Esophagus muscularis mucosa (tissue), 4 donors: ENCODE data around the gene DGKG. TPM values are rescaled to one million over a fixed set of nuclear protein-coding genes. Genes with fewer than 3 reads are reported as not detected.

Source experiments
- DNase-seq: peaks from one replicate; pipeline ENCODE4 v3.0.0-alpha.2; 2017; ENCODE audit errors: extremely low spot score
- H3K27ac ChIP-seq, 4 donors: fragments of 200-600 bp; sonication (generic); replicated peaks in 1 of 4; 1 replicate in 3 of 4; 2 replicates in 1 of 4; pipeline ENCODE4 v1.5.1; 2016 to 2019; ENCODE audit warnings: mild to moderate bottlenecking in 1 of 4
- H3K27me3 ChIP-seq, 4 donors: fragments of 200-600 bp; sonication (generic); one replicate each; pipeline versions ENCODE4 v1.5.1 to v1.6.0; 2016 to 2019
- H3K36me3 ChIP-seq, 4 donors: fragments of 200-600 bp; sonication (generic); one replicate each; pipeline ENCODE4 v1.5.1; 2016 to 2019
- H3K4me1 ChIP-seq, 4 donors: fragments of 200-600 bp; sonication (generic); one replicate each; pipeline ENCODE4 v1.5.1; 2016 to 2019
- H3K4me3 ChIP-seq, 4 donors: fragments of 200-600 bp; sonication (generic); 1 replicate in 2 of 4; 2 replicates in 2 of 4; pipeline ENCODE4 v1.5.1; 2016 to 2019; ENCODE audit warnings: mild to moderate bottlenecking in 4 of 4, moderate library complexity in 1 of 4
- H3K9me3 ChIP-seq, 4 donors: fragments of 200-600 bp; sonication (generic); 1 replicate in 3 of 4; 2 replicates in 1 of 4; pipeline ENCODE4 v1.5.1; 2016 to 2019
- EP300 ChIP-seq: sonication (generic); formaldehyde crosslinking; IDR thresholded peaks from one replicate; pipeline ENCODE4 v1.6.1; 2017; ENCODE audit warnings: antibody characterized with exemption
- POLR2A ChIP-seq: fragments of 450-650 bp; IDR thresholded peaks from one replicate; pipeline ENCODE4 v1.6.1; 2017; ENCODE audit warnings: antibody characterized with exemption, moderate library complexity, mild to moderate bottlenecking, low read depth
- POLR2AphosphoS5 ChIP-seq, 2 donors: sonication (generic); formaldehyde crosslinking; IDR thresholded peaks; one replicate each; pipeline ENCODE4 v1.6.1; 2017; ENCODE audit warnings: antibody characterized with exemption in 2 of 2
- WGBS: methylation state at CpG from one replicate; pipeline ENCODE4 v1.1.5; 2018; 5-methylcytosine and 5-hydroxymethylcytosine counted together
- intact Hi-C: fragments of 100-400 bp; cut with DNase I; formaldehyde crosslinking; loops from one replicate; pipeline ENCODE4 v1.15.1; 2023
- total RNA-seq, 4 donors: library from RNA; depleted of rRNA; stranded (reverse); fragments of >200 nt; gene quantifications; one replicate each; pipeline versions ENCODE4 v1.1.0 to v1.2.1, GENCODE V29; 2016
- TF ChIP-seq, protein P1 (sequence below), 3 experiments: fragments of 200-600 bp in 2 of 3; fragments of 450-650 bp in 1 of 3; sonication (generic) in 2 of 3; IDR thresholded peaks; one replicate each; pipeline ENCODE4 v1.5.1; 2017 to 2019; ENCODE audit warnings: antibody characterized with exemption in 3 of 3, mild to moderate bottlenecking in 2 of 3, moderate library complexity in 1 of 3

Gene DGKG
- total RNA-seq, 4 donors from 2014 or later: 75.0 to 169 (median 104) TPM

DNA sequence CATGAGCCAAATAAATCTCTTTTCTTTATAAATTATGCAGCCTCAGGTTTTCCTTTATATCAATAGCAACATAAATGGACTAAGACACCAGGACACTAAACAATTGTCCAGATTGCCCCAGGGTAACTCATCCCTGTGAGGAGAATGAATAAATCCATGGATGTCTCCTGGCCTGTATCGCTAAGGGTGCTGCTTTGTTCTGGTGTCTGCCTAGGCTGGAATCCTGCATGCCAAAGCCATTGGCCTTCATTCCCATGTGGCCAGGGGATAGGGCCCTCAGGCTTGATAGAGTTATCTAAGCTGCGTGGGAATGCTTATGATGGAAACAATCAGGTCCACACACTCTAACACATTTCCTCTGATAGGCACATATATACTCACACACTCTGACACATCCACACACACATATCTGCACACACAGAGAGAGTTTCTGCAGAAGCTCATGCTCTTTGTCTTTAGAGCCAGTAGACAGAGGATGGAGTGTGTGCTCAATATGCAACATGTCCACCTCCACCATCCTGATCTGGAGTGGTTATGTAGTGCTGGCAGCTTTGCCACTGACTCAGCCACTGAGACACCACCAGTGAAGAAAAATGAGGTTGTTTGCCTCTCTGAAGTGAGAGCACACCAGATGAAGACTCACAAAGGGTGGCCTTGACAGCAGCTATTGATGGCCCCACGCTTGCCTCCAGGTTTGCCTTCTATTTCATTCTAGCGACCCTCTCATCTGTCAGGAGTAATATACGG is 24.0 kb upstream of the DGKG start:
- H3K4me3 ChIP-seq: no peak overlapping the region
- peaks cover 21 to 34% (median 31%) of the 10 kb centered on the region in 4 donors for H3K4me1 ChIP-seq
- no peak for DNase-seq
- H3K36me3 ChIP-seq: no peaks in the 10 kb centered on the region
- intact Hi-C loops: no loop called here
- TF ChIP-seq POLR2AphosphoS5 (IDR thresholded peaks at IDR 0.05) (no peak), EP300 (no peak), POLR2A (no peak)
- TF ChIP-seq, protein P1, sequence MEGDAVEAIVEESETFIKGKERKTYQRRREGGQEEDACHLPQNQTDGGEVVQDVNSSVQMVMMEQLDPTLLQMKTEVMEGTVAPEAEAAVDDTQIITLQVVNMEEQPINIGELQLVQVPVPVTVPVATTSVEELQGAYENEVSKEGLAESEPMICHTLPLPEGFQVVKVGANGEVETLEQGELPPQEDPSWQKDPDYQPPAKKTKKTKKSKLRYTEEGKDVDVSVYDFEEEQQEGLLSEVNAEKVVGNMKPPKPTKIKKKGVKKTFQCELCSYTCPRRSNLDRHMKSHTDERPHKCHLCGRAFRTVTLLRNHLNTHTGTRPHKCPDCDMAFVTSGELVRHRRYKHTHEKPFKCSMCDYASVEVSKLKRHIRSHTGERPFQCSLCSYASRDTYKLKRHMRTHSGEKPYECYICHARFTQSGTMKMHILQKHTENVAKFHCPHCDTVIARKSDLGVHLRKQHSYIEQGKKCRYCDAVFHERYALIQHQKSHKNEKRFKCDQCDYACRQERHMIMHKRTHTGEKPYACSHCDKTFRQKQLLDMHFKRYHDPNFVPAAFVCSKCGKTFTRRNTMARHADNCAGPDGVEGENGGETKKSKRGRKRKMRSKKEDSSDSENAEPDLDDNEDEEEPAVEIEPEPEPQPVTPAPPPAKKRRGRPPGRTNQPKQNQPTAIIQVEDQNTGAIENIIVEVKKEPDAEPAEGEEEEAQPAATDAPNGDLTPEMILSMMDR (IDR thresholded peaks at IDR 0.05): no peak
- H3K27me3 ChIP-seq: no peaks in the 10 kb centered on the region
- H3K27ac ChIP-seq: no peak overlapping the region
- 77% methylated on average over 4 of the region's 5 CpGs for WGBS
- no peaks in the 10 kb centered on the region for H3K9me3 ChIP-seq

DNA sequence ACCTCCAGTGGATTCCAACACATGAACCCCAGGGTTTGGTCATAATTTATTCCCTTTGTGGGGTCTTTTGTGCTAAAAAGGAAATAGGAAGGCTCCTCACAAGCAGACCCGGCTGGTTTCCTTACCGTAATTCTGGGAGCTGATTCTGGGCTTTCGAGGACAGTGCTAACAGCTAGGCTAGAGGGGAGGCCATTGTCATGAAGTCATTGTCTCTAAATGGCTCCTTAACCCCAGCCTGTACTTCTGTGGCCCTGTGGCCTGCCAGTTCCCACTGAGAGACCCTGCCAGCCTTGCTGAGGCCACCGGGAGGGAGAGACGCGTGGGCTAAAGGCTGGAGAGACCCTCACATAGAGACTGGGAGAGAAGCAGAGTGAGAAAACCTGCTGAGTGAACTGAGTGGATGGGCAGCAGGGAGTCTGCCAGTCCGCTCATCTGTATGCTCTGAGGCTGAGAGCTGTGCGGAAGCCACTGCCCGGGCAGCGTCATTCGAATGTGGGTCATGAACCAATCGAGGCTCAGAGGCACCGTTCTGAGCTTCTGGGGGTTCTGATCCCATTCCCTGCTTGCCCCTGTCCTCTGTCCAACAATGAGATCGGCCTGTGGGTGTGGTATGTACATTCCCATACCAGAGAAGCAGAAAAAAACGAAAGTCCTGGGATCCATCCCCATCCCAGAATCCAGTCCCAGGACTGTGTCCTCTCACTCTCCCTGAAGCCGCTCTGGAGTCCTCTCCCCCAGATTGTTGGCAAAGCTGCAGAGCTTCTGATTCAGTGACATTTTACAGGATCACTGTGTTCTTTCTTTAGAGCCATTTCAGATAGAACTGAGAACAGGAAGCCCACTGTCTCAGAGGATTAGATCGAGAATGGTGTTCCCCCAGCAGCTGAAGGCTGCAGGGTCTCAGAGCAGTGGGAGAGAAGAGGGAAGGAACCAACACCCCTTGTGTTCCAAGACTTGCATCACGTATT is 21.3 kb upstream of the DGKG start:
- TF ChIP-seq POLR2AphosphoS5 (IDR thresholded peaks at IDR 0.05) (peak; percentile 6 to 8), POLR2A (no peak)
- 71% methylated on average over 15 of the region's 18 CpGs for WGBS
- Histone ChIP-seq H3K4me1 (peaks cover 22 to 34% (median 31%) of the 10 kb centered on the region in 4 donors), H3K9me3 (no peaks in the 10 kb centered on the region), H3K4me3 (peak overlapping the region in 3 of 4 donors; percentile 5 to 15 (median 12)), H3K36me3 (no peaks in the 10 kb centered on the region), H3K27ac (peak overlapping the region; percentile 34 to 66 (median 54)), H3K27me3 (no peaks in the 10 kb centered on the region)
- intact Hi-C loops: no loop called here
- DNase-seq: no peak

DNA sequence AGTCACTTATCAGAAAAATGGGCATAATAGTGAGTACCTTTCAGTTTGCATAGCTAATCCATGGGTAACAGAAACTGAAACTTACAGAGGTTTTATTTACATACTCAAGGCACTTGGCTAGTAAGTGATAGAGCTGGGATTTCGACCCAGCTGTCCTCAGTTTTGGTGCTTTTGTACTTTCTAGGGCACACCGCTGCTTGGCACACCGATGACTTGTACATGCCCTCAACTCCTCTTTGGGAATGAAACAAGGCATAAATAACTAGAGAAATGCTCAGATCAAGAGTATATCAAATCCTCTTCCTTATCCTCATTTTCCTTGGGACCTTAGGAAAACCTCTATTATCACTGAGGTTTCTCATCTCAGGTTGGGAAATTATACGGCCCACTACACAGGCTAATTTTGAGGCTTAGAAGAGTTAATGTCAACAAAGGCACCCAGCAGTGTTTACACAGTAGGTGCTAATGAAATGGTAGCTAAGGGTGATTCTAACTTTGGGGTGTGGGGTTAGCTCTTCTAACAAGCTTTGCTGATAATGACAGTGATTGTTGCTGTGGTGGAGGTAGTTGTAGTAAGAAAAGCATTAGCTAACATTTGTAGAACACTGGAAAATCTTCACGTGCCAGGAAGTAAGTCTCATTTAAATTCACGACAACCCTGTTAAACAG is 20.3 kb upstream of the DGKG start:
- DNase-seq: no peak
- Histone ChIP-seq H3K27me3 (no peaks in the 10 kb centered on the region), H3K9me3 (no peaks in the 10 kb centered on the region), H3K4me3 (no peak overlapping the region), H3K36me3 (no peaks in the 10 kb centered on the region), H3K4me1 (peaks cover 22 to 34% (median 31%) of the 10 kb centered on the region in 4 donors), H3K27ac (peak overlapping the region; percentile 34 to 66 (median 54))
- intact Hi-C loops: no loop called here
- 64% methylated on average over 6 of the region's 6 CpGs for whole genome bisulfite sequencing
- no peak for TF ChIP-seq POLR2A
- TF ChIP-seq EP300: no peak
- TF ChIP-seq POLR2AphosphoS5 (IDR thresholded peaks at IDR 0.05): no peak
- TF ChIP-seq, protein P1 (IDR thresholded peaks at IDR 0.05): no peak

DNA sequence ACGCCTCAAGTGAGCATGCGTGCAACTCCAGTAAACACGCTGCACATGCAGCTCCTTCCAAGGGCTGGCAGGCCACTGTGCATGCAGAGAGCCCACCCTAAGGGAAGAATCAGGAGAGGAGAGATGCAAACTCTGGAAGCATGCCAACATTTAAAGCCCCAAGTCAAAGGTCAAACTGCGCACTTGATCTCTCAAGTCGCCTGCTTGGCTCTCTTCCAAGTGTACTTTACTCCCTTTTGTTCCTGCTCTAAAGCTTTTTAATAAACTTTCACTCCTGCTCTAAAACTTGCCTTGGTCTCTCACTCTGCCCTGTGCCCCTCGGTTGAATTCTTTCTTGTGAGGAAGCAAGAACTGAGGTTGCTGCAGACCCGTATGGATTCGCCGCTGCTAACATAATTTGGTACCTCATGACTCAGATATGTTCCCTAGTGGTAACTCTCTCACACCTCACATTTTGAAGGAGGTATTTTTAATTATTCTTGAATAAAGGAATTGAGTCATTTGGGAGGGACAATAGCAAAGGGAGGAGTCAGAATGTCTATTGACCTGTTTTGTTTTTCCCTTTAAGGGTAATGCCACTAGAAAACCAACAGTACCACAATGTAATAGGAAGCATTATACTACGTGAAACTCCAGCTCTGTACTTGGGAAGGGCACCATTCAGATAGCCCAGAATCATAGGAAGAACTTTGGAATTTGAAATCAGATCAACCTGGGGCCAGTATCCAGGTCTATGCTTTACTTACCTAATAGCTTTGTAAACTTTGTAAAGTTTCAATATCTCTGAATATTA is 19.6 kb upstream of the DGKG start:
- TF ChIP-seq POLR2A (no peak), EP300 (no peak), POLR2AphosphoS5 (IDR thresholded peaks at IDR 0.05) (no peak)
- TF ChIP-seq, protein P1 (IDR thresholded peaks at IDR 0.05): no peak
- intact Hi-C loops: no loop called here
- Histone ChIP-seq H3K9me3 (no peaks in the 10 kb centered on the region), H3K36me3 (no peaks in the 10 kb centered on the region), H3K4me1 (peaks cover 22 to 34% (median 31%) of the 10 kb centered on the region in 4 donors), H3K27me3 (no peaks in the 10 kb centered on the region), H3K4me3 (no peak overlapping the region), H3K27ac (peak overlapping the region in 2 of 4 donors; percentile 51 to 57)
- DNase-seq: no peak
- 70% methylated on average over 10 of the region's 10 CpGs for WGBS
